Measurements from ENCODE around the gene RPP38.

The RPP38 gene

DNA sequence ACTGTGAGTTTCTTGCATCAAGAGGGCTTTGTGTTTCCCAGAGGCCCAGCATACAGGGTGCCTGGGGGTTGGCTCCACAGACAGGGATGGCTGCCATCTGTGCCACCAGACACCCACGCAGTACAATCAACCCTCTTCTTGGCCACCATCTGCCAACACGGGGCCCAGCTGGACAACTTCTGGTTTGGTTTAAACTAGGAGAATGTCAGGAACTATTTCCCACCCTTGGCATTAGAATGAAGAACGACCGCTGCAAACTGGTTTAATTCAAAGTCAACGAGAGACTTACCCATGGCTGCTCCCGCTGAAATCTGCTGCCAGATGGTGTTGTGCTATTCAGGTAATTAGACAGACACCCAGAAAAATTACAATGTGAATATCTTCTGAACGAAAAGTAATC is 43.5 kb downstream of the RPP38 start:
- H3K4me3 Mint-ChIP-seq, result no peak overlapping the region
- TF ChIP-seq, protein P1, sequence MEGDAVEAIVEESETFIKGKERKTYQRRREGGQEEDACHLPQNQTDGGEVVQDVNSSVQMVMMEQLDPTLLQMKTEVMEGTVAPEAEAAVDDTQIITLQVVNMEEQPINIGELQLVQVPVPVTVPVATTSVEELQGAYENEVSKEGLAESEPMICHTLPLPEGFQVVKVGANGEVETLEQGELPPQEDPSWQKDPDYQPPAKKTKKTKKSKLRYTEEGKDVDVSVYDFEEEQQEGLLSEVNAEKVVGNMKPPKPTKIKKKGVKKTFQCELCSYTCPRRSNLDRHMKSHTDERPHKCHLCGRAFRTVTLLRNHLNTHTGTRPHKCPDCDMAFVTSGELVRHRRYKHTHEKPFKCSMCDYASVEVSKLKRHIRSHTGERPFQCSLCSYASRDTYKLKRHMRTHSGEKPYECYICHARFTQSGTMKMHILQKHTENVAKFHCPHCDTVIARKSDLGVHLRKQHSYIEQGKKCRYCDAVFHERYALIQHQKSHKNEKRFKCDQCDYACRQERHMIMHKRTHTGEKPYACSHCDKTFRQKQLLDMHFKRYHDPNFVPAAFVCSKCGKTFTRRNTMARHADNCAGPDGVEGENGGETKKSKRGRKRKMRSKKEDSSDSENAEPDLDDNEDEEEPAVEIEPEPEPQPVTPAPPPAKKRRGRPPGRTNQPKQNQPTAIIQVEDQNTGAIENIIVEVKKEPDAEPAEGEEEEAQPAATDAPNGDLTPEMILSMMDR (IDR thresholded peaks at IDR 0.05), result no peak
- H3K27ac Mint-ChIP-seq, result no peak overlapping the region
- DNase-seq, result no peak
- peaks cover 33% of the 10 kb centered on the region for H3K36me3 Mint-ChIP-seq (ENCODE audit: low read depth)
- H3K27me3 Mint-ChIP-seq (ENCODE audit: low read depth, poor library complexity), result no peaks in the 10 kb centered on the region
- peaks cover 14% of the 10 kb centered on the region for H3K4me1 Mint-ChIP-seq
- no peaks in the 10 kb centered on the region for H3K9me3 Mint-ChIP-seq

DNA sequence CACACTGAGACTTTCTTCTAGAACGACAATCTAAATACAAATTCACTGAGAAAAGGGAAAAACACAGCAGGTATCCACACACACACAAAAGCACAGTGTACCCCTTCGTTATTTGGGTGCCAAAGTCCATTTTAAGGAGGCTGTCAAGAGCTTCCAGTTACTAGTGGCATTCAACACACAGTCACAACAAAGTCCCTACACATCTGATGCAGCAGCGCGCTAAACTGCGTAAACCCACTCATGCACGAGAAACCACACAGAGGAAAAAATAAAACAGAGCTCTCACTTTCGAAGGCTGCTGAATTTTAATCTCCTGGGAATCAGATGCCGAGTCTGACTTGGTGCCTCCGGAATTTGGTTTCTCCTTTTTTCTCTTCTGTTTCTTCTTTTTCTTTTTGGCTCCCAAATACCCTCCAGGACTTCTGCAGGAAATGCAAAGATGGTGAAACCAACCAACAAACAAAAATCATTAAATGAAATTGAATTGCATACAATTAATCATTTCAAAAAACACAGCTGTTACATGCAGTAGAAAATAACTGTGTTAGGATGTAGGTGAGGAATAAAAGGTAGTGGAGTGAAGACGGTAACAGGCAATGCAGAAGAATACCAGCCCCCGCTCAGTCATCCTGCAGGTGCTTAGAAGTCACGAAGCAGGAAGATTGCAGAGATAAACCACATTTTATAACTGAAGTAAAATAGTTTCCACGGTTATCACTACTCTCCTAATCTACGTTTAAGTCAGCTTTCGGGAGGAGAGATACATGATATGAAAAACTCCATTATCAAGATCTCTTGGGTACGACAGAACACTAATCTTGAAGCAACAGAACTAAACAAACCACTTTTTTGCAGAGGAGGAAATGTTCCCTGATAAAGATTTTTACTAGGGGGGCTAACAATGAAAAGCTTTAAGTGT is 44.2 kb downstream of the RPP38 start:
- Mint-ChIP-seq H3K4me1 (peaks cover 14% of the 10 kb centered on the region), H3K36me3 (ENCODE audit: low read depth) (peaks cover 33% of the 10 kb centered on the region), H3K27ac (peak overlapping the region; percentile 41), H3K27me3 (ENCODE audit: low read depth, poor library complexity) (no peaks in the 10 kb centered on the region), H3K9me3 (no peaks in the 10 kb centered on the region), H3K4me3 (no peak overlapping the region)
- DNase-seq, result no peak
- TF ChIP-seq, protein P1 (IDR thresholded peaks at IDR 0.05), result no peak

DNA sequence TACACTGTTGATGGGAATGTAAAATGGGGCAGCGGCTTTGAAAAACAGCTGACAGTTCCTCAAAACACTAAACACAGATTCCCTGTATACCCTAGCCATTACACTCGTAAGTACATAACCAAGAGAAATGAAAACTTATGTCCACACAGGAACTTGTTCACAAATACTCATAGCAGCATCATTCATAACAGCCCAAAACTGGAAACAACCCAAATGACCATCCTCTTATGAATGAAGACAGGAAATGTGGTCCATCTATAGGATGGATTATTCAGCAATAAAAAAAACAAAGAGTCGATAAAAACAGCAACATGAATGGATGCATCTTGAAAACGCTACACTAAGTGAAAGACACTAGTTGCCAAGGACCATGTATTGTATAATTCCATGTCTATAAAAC is 47.6 kb downstream of the RPP38 start:
- TF ChIP-seq, protein P1 (IDR thresholded peaks at IDR 0.05), result no peak
- Mint-ChIP-seq H3K27me3 (ENCODE audit: low read depth, poor library complexity) (no peaks in the 10 kb centered on the region), H3K27ac (no peak overlapping the region), H3K4me3 (no peak overlapping the region), H3K9me3 (peaks cover 1% of the 10 kb centered on the region), H3K36me3 (ENCODE audit: low read depth) (peaks cover 11% of the 10 kb centered on the region), H3K4me1 (peaks cover 14% of the 10 kb centered on the region)
- DNase-seq, result no peak

- no peaks in the 10 kb centered on the region for H3K27me3 Mint-ChIP-seq (ENCODE audit: low read depth, poor library complexity)
- H3K27ac Mint-ChIP-seq, result peak overlapping the region; percentile 64
- TF ChIP-seq, protein P1 (IDR thresholded peaks at IDR 0.05), result no peak
- peaks cover 8% of the 10 kb centered on the region for H3K9me3 Mint-ChIP-seq
- H3K4me3 Mint-ChIP-seq, result no peak overlapping the region
- H3K4me1 Mint-ChIP-seq, result peaks cover 8% of the 10 kb centered on the region
- no peak for DNase-seq
- H3K36me3 Mint-ChIP-seq (ENCODE audit: low read depth), result peaks cover 3% of the 10 kb centered on the region
Measured at GRCh38 chr10:15146366-15146765, 49.2 kb downstream of the RPP38 start.

GRCh38 chr10:15147594-15148392 is 50.6 kb downstream of the RPP38 start:
- Mint-ChIP-seq H3K4me1 (no peaks in the 10 kb centered on the region), H3K27ac (no peak overlapping the region), H3K27me3 (ENCODE audit: low read depth, poor library complexity) (no peaks in the 10 kb centered on the region), H3K36me3 (ENCODE audit: low read depth) (peaks cover 14% of the 10 kb centered on the region), H3K9me3 (peaks cover 8% of the 10 kb centered on the region), H3K4me3 (no peak overlapping the region)
- TF ChIP-seq, protein P1 (IDR thresholded peaks at IDR 0.05), result no peak
- no peak for DNase-seq

Data from nephron progenitor cell (in vitro differentiated cells).